B cell (primary cell): Measurements from ENCODE around the gene RIMBP2. TPM values are rescaled to one million over a fixed set of nuclear protein-coding genes. Genes with fewer than 3 reads are reported as not detected.

Experiments
- ATAC-seq: fragments of 200-7000 bp; cut with Tn5 transposase; one replicate; pipeline ENCODE4 v1.10.0; 2021; ENCODE audit warnings: low read depth, mild to moderate bottlenecking, moderate number of reproducible peaks, moderate library complexity
- CTCF ChIA-PET: fragments of 350-600 bp; sonication (Branson Sonifier 250); formaldehyde crosslinking; loops from one replicate; lab custom pipeline; 2021; ENCODE audit warnings: antibody characterized with exemption, inconsistent platforms; lab: Charles Lee
- POLR2A ChIA-PET: fragments of 350-600 bp; sonication (Branson Sonifier 250); formaldehyde crosslinking; loops from one replicate; lab custom pipeline; 2021; ENCODE audit warnings: antibody characterized with exemption; lab: Charles Lee
- DNase-seq: peaks from one replicate; pipeline ENCODE4 v3.0.0; 2013
- H2AFZ ChIP-seq: 2 replicates; pipeline ENCODE4 v1.6.1; 2012; ENCODE audit warnings: mild to moderate bottlenecking, low read depth, low read length; ENCODE audit not compliant: insufficient read depth, poor library complexity, severe bottlenecking
- H3K27ac ChIP-seq, 2 donors: 1 replicate in 1 of 2; 2 replicates in 1 of 2; pipeline ENCODE4 v1.5.1; 2012 to 2013; ENCODE audit warnings: low read length in 2 of 2, mild to moderate bottlenecking in 2 of 2, moderate library complexity in 1 of 2
- H3K27me3 ChIP-seq, 4 experiments: fragments of 200-600 bp in 1 of 4; sonication (generic) in 1 of 4; replicated peaks in 1 of 4; 1 replicate in 2 of 4; 2 replicates in 2 of 4; pipeline versions ENCODE4 v1.6.1 to v1.7.0; 2013 to 2016; ENCODE audit warnings: low read length in 3 of 4, mild to moderate bottlenecking in 2 of 4, mixed read lengths in 1 of 4, moderate library complexity in 1 of 4; ENCODE audit not compliant: insufficient read depth in 4 of 4, control insufficient read depth in 3 of 4; ENCODE audit errors: control extremely low read depth in 1 of 4
- H3K36me3 ChIP-seq, 2 experiments: replicated peaks in 1 of 2; 1 replicate in 1 of 2; 2 replicates in 1 of 2; pipeline versions ENCODE4 v1.6.1 to v1.7.1; 2013; ENCODE audit warnings: low read length in 1 of 2; ENCODE audit not compliant: insufficient read depth in 2 of 2, control insufficient read depth in 1 of 2; ENCODE audit errors: control extremely low read depth in 1 of 2, extremely low read depth in 1 of 2
- H3K4me1 ChIP-seq, 2 donors: fragments of 200-600 bp in 1 of 2; sonication (generic) in 1 of 2; 1 replicate in 1 of 2; 2 replicates in 1 of 2; pipeline versions ENCODE4 v1.5.1 to v1.6.1; 2013 to 2017; ENCODE audit warnings: low read length in 2 of 2; ENCODE audit not compliant: control insufficient read depth in 2 of 2, insufficient read depth in 2 of 2
- H3K4me2 ChIP-seq: replicated peaks from 2 replicates; pipeline ENCODE3; 2012; ENCODE audit warnings: mild to moderate bottlenecking, low read depth, low read length; ENCODE audit not compliant: poor library complexity, severe bottlenecking
- H3K4me3 ChIP-seq, 5 experiments: fragments of 200-600 bp in 1 of 5; sonication (generic) in 1 of 5; 1 replicate in 3 of 5; 2 replicates in 2 of 5; pipeline versions ENCODE4 v1.5.1 to v1.7.0; 2011 to 2016; ENCODE audit warnings: low read length in 4 of 5, mild to moderate bottlenecking in 4 of 5, low read depth in 2 of 5, control low read depth in 1 of 5, moderate library complexity in 1 of 5; ENCODE audit not compliant: insufficient read depth in 1 of 5; ENCODE audit errors: control extremely low read depth in 1 of 5, extremely low read depth in 1 of 5
- H3K79me2 ChIP-seq: fragments of 200-600 bp; sonication (generic); one replicate; pipeline ENCODE4 v1.6.0; 2016; ENCODE audit warnings: low read length; ENCODE audit not compliant: control insufficient read depth, insufficient read depth
- H3K9ac ChIP-seq: fragments of 200-600 bp; sonication (generic); 2 replicates; pipeline ENCODE4 v1.6.1; 2017; ENCODE audit warnings: mild to moderate bottlenecking, low read length, moderate library complexity
- H3K9me3 ChIP-seq, 3 donors: one replicate each; pipeline versions ENCODE4 v1.6.1 to v1.7.1; 2013; ENCODE audit warnings: low read length in 2 of 3; ENCODE audit not compliant: control insufficient read depth in 2 of 3, insufficient read depth in 1 of 3; ENCODE audit errors: control extremely low read depth in 1 of 3
- H4K20me1 ChIP-seq: 2 replicates; pipeline ENCODE4 v1.6.0; 2012; ENCODE audit warnings: mild to moderate bottlenecking, low read length; ENCODE audit not compliant: insufficient read depth, control insufficient read depth, poor library complexity, severe bottlenecking
- H3K27ac Mint-ChIP-seq: one replicate; pipeline ENCODE4 v1.8.0; 2021; ENCODE audit warnings: mixed read lengths
- H3K27me3 Mint-ChIP-seq: one replicate; pipeline ENCODE4 v1.8.0; 2021; ENCODE audit warnings: mixed read lengths
- H3K4me1 Mint-ChIP-seq: one replicate; pipeline ENCODE4 v1.8.0; 2021; ENCODE audit warnings: mixed read lengths
- H3K4me3 Mint-ChIP-seq: one replicate; pipeline ENCODE4 v1.8.0; 2021; ENCODE audit warnings: mixed read lengths
- H3K9me3 Mint-ChIP-seq: one replicate; pipeline ENCODE4 v1.8.0; 2022; ENCODE audit warnings: mixed read lengths; ENCODE audit not compliant: insufficient read depth
- EZH2 ChIP-seq: IDR thresholded peaks from 2 replicates; pipeline ENCODE4 v1.6.1; 2012; ENCODE audit warnings: borderline replicate concordance, low read depth, mild to moderate bottlenecking, moderate library complexity, low read length; ENCODE audit not compliant: insufficient read depth, poor library complexity, severe bottlenecking
- WGBS: methylation state at CpG from one replicate; pipeline ENCODE4 v1.1.5; 2013; ENCODE audit warnings: missing lambda C conversion rate; ENCODE audit not compliant: insufficient coverage; 5-methylcytosine and 5-hydroxymethylcytosine counted together
- intact Hi-C: fragments of 100-400 bp; cut with micrococcal nuclease; formaldehyde crosslinking; loops from one replicate; pipeline ENCODE4 v1.10.0; 2022
- polyA plus RNA-seq: library from polyadenylated mRNA; depleted of rRNA; stranded (reverse); fragments of >200 nt; gene quantifications from 2 replicates; pipeline ENCODE4 v1.2.3, GENCODE V29; 2012
- total RNA-seq, 2 donors: library from RNA; stranded (reverse); fragments of 120-200 nt in 1 of 2; gene quantifications; 1 replicate in 1 of 2; 2 replicates in 1 of 2; pipeline versions ENCODE4 v1.2.3 to v1.2.4, GENCODE V29; 2013 to 2022
- TF ChIP-seq, protein P1 (sequence below): fragments of 200-600 bp; IDR thresholded peaks from one replicate; pipeline ENCODE4 v1.8.0; 2022; ENCODE audit warnings: antibody characterized with exemption, mild to moderate bottlenecking

RIMBP2 gene
- total and polyA plus RNA-seq, 2 donors (not counting 1 experiment from before 2014, with no cell fraction given), result not detected

DNA sequence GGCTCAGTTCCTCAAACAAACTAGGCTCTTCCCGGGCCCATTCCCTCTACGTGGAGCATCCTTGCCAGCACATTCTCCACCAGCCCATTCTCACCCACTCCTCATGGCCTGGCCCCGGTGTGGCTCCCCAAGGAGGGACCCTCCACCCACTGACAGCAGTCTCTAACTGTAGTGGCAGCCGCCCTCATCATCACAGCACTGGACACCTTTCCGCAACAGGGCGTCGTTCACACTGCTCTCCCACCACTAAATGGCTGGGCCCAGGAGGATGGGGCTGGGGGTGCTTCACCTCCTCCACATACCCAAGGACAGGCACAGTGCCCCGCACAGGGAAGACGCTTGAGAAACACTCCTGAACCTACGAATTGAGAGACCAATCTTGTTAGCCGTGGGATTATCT lies 123.0 kb downstream of the RIMBP2 start:
- Histone ChIP-seq H3K36me3 (no peaks in the 10 kb centered on the region), H4K20me1 (no peaks in the 10 kb centered on the region), H3K4me2 (no peak overlapping the region), H3K9ac (no peak overlapping the region), H3K27me3 (no peaks in the 10 kb centered on the region), H3K79me2 (no peaks in the 10 kb centered on the region), H3K27ac (no peak overlapping the region), H3K4me3 (no peak overlapping the region), H3K9me3 (peaks cover 0 to 28% (median 0%) of the 10 kb centered on the region in 3 donors), H2AFZ (no peak overlapping the region), H3K4me1 (no peaks in the 10 kb centered on the region)
- intact Hi-C loops, result no loop called here
- Mint-ChIP-seq H3K4me1 (no peaks in the 10 kb centered on the region), H3K4me3 (no peak overlapping the region), H3K27me3 (no peaks in the 10 kb centered on the region), H3K27ac (no peak overlapping the region), H3K9me3 (peaks cover 2% of the 10 kb centered on the region)
- ATAC-seq, result no peak
- ChIA-PET POLR2A (no interaction called here), CTCF (no interaction called here)
- WGBS, result 76% methylated on average over 6 of the region's 11 CpGs
- TF ChIP-seq, protein P1, sequence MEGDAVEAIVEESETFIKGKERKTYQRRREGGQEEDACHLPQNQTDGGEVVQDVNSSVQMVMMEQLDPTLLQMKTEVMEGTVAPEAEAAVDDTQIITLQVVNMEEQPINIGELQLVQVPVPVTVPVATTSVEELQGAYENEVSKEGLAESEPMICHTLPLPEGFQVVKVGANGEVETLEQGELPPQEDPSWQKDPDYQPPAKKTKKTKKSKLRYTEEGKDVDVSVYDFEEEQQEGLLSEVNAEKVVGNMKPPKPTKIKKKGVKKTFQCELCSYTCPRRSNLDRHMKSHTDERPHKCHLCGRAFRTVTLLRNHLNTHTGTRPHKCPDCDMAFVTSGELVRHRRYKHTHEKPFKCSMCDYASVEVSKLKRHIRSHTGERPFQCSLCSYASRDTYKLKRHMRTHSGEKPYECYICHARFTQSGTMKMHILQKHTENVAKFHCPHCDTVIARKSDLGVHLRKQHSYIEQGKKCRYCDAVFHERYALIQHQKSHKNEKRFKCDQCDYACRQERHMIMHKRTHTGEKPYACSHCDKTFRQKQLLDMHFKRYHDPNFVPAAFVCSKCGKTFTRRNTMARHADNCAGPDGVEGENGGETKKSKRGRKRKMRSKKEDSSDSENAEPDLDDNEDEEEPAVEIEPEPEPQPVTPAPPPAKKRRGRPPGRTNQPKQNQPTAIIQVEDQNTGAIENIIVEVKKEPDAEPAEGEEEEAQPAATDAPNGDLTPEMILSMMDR, result no peak
- TF ChIP-seq EZH2, result no peak
- no peak for DNase-seq

DNA sequence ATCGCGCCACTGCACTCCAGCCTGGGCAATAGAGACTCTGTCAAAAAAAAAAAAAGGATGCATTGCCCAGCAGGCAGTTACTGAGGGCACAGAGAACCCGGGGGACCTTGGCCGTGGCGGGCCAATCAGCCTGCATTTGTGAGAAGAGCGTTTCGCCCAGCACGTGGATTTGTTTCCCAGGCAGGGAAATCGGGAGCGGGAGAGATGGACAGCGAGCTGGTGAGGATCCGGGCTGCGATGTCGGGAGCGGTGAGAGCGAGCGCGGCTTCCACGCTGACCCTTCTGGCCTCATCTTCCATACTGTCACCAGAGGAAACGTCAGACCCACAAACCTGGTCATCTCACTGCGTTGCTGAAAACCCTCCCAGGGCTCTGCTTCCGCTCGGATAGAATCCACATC lies 123.5 kb downstream of the RIMBP2 start:
- Histone ChIP-seq H3K27me3 (no peaks in the 10 kb centered on the region), H3K4me1 (no peaks in the 10 kb centered on the region), H3K4me3 (no peak overlapping the region), H3K9ac (no peak overlapping the region), H3K79me2 (no peaks in the 10 kb centered on the region), H3K4me2 (no peak overlapping the region), H4K20me1 (no peaks in the 10 kb centered on the region), H3K9me3 (peaks cover 0 to 28% (median 0%) of the 10 kb centered on the region in 3 donors), H3K27ac (no peak overlapping the region), H3K36me3 (no peaks in the 10 kb centered on the region), H2AFZ (no peak overlapping the region)
- H3K27ac Mint-ChIP-seq, result no peak overlapping the region
- POLR2A ChIA-PET, result no interaction called here
- no peaks in the 10 kb centered on the region for H3K27me3 Mint-ChIP-seq
- DNase-seq (no peak), ATAC-seq (no peak)
- H3K4me1 Mint-ChIP-seq, result no peaks in the 10 kb centered on the region
- CTCF ChIA-PET, result no interaction called here
- H3K4me3 Mint-ChIP-seq, result no peak overlapping the region
- WGBS, result 95% methylated on average over 23 of the region's 23 CpGs
- no peak for TF ChIP-seq EZH2
- TF ChIP-seq, protein P1, result no peak
- peaks cover 4% of the 10 kb centered on the region for H3K9me3 Mint-ChIP-seq
- intact Hi-C loops, result no loop called here
